Fibroblast of villous mesenchyme (primary cell): Measurements from ENCODE around the gene MSANTD2. TPM values are rescaled to one million over a fixed set of nuclear protein-coding genes. Genes with fewer than 3 reads are reported as not detected.

Experiments used
- DNase-seq: peaks from one replicate; pipeline ENCODE4 v3.0.0-alpha.2; 2010; ENCODE audit warnings: low read depth
- H3K4me3 ChIP-seq: 2 replicates; pipeline ENCODE4 v1.5.1; 2011; ENCODE audit warnings: low read depth, mild to moderate bottlenecking, low read length
- total RNA-seq: library from RNA; depleted of rRNA; stranded (reverse); fragments of >200 nt; gene quantifications from 2 replicates; pipeline ENCODE4 v1.2.3, GENCODE V29; 2012
- TF ChIP-seq, protein P1 (sequence below): IDR thresholded peaks from 2 replicates; pipeline ENCODE4 v1.5.1; 2012; ENCODE audit warnings: low read depth, mild to moderate bottlenecking, low read length; ENCODE audit not compliant: insufficient read depth

MSANTD2 gene
- total RNA-seq, 1 donor = 11.2 TPM

- TF ChIP-seq, protein P1, sequence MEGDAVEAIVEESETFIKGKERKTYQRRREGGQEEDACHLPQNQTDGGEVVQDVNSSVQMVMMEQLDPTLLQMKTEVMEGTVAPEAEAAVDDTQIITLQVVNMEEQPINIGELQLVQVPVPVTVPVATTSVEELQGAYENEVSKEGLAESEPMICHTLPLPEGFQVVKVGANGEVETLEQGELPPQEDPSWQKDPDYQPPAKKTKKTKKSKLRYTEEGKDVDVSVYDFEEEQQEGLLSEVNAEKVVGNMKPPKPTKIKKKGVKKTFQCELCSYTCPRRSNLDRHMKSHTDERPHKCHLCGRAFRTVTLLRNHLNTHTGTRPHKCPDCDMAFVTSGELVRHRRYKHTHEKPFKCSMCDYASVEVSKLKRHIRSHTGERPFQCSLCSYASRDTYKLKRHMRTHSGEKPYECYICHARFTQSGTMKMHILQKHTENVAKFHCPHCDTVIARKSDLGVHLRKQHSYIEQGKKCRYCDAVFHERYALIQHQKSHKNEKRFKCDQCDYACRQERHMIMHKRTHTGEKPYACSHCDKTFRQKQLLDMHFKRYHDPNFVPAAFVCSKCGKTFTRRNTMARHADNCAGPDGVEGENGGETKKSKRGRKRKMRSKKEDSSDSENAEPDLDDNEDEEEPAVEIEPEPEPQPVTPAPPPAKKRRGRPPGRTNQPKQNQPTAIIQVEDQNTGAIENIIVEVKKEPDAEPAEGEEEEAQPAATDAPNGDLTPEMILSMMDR = peak; percentile 75
- peak; percentile 76 for DNase-seq
Measured at GRCh38 chr11:124763156-124763947, 36.9 kb downstream of the MSANTD2 start.

GRCh38 chr11:124762624-124763155 lies 37.5 kb downstream of the MSANTD2 start:
- no peak for DNase-seq
- H3K4me3 ChIP-seq = peak overlapping the region; percentile 68
- TF ChIP-seq, protein P1 = no peak

More at GRCh38 chr11:124763156-124763947, 36.9 kb downstream of the MSANTD2 start:
- peak overlapping the region; percentile 68 for H3K4me3 ChIP-seq

GRCh38 chr11:124762105-124762623 lies 38.0 kb downstream of the MSANTD2 start, which contains the start of gene ESAM:
TSS of gene ESAM (minus strand) at chr11:124762290. CDS start at chr11:124762154, 136 bp downstream.
- no peak for DNase-seq
- H3K4me3 ChIP-seq = peak within 1 kb of the TSS; percentile 68
- TF ChIP-seq, protein P1 = no peak

- DNase-seq = peak; percentile 41
- TF ChIP-seq, protein P1 = no peak
- H3K4me3 ChIP-seq = peak overlapping the region; percentile 68
Measured at GRCh38 chr11:124761301-124762104, 38.7 kb downstream of the MSANTD2 start.

DNA sequence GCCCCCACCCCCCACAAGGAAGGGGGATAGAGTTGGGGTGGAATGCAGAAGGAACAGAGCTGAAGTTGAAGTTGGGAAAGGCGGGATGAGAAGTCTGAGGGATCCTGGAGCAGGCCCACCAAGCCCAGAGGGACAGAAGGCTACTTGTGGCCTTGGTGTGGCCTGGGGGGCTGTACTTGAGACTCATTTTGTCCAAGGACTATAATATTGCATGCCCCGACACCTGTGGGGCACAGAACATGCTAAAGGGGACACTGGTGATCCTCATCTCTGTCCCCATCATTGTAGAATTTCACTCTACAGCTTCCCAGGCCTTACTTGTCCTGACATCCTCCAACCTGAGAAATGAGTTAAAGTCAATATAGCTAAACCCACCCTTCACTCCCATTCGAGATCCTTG lies 39.4 kb downstream of the MSANTD2 start:
- DNase-seq = no peak
- TF ChIP-seq, protein P1 = no peak
- H3K4me3 ChIP-seq = peak overlapping the region; percentile 27

- peak; percentile 45 for DNase-seq
- peak overlapping the region; percentile 27 for H3K4me3 ChIP-seq
- TF ChIP-seq, protein P1 = no peak
Measured at GRCh38 chr11:124760205-124760652, 40.0 kb downstream of the MSANTD2 start.
